Measurements from ENCODE around the gene PGAP6. TPM values are rescaled to one million over a fixed set of nuclear protein-coding genes. Genes with fewer than 3 reads are reported as not detected.

Gene PGAP6
- total and polyA plus RNA-seq, 2 donors (not counting 1 experiment from before 2014, with no cell fraction given): 46.2 to 82.7 TPM

GRCh38 chr16:354291-354881 lies 27.4 kb downstream of the PGAP6 start:
- DNase-seq (ENCODE audit: low read depth in 2 of 2): no peak
- Histone ChIP-seq H2AFZ (ENCODE audit: low read length) (no peak overlapping the region), H3K4me1 (ENCODE audit: control insufficient read depth, extremely low read depth, insufficient read depth, low read length) (peaks cover under 1% of the 10 kb centered on the region), H3K9ac (ENCODE audit: insufficient read depth, low read length) (no peak overlapping the region), H3K9me3 (ENCODE audit: control insufficient read depth, insufficient read depth, low read depth, low read length) (no peaks in the 10 kb centered on the region), H3K36me3 (ENCODE audit: control insufficient read depth, insufficient read depth, low read length) (peaks cover 2% of the 10 kb centered on the region), H3K27ac (ENCODE audit: insufficient read depth, low read length) (no peak overlapping the region), H3K79me2 (ENCODE audit: control insufficient read depth, insufficient read depth, low read length) (peaks cover 13% of the 10 kb centered on the region), H4K20me1 (ENCODE audit: control insufficient read depth, extremely low read depth, insufficient read depth, low read length) (no peaks in the 10 kb centered on the region), H3K4me2 (ENCODE audit: extremely low read depth, insufficient read depth, low read length) (no peak overlapping the region), H3K4me3 (replicated peaks in 1 of 4; ENCODE audit: control extremely low read depth in 1 of 4, insufficient read depth in 1 of 4, low read depth in 3 of 4, low read length in 4 of 4) (no peak overlapping the region), H3K27me3 (ENCODE audit: control insufficient read depth, insufficient read depth, low read length) (no peaks in the 10 kb centered on the region)
- TF ChIP-seq EZH2 (IDR thresholded peaks at IDR 0.05; ENCODE audit: low read length, missing control alignments): no peak
- no peak for TF ChIP-seq CTCF (conservative IDR thresholded peaks at IDR 0.05 in 1 of 2, IDR thresholded peaks at IDR 0.05 in 1 of 2; ENCODE audit: low read depth in 1 of 2, low read length in 2 of 2)

DNA sequence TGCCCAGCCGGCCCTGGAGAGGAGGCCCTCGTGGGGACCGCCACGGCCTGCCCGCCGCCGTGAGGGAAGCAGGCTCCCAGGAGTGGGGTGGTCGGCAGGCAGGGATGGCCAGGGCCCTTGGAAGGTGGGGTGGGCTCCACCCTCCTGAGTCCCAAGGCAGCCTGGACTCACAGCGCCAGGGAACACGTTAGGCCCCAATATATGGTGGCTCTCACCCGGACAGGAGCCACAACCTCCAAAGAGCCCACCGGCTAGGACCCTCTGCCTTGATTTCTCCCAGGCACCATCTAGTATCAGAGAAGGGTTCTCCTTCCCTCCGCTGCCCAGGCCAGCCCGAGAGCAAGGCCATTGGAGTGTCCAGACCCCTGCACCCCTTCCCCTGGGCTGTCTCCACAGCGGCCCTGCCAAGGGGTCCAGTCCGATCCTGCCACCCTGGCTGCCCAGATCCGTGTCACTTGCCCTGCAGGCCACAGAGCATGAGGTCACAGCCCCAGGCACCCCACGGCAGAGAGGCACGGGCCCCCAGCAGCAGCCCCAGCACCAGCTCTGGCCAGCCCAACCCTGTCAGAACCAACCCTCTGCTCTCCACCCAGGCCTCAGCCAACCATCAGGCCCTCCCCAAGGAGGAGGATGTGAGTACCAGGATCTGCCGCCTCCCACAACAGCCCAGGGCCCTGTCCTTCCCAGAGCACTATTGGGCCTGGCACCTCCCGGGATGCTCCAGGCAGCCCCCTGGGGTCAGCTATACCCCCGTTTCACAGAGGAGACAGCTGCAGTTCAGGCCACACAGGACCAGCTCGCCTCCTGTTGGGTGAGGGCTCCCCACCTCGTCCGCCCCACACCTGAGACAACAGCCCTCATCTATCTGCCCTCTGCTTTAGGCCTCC lies 28.1 kb downstream of the PGAP6 start:
- Histone ChIP-seq H3K9me3 (ENCODE audit: control insufficient read depth, insufficient read depth, low read depth, low read length) (no peaks in the 10 kb centered on the region), H3K27ac (ENCODE audit: insufficient read depth, low read length) (no peak overlapping the region), H3K4me1 (ENCODE audit: control insufficient read depth, extremely low read depth, insufficient read depth, low read length) (peaks cover 4% of the 10 kb centered on the region), H2AFZ (ENCODE audit: low read length) (peak overlapping the region; percentile 33), H3K9ac (ENCODE audit: insufficient read depth, low read length) (peak overlapping the region; percentile 16), H3K79me2 (ENCODE audit: control insufficient read depth, insufficient read depth, low read length) (peaks cover 16% of the 10 kb centered on the region), H4K20me1 (ENCODE audit: control insufficient read depth, extremely low read depth, insufficient read depth, low read length) (no peaks in the 10 kb centered on the region), H3K36me3 (ENCODE audit: control insufficient read depth, insufficient read depth, low read length) (peaks cover 2% of the 10 kb centered on the region), H3K4me2 (ENCODE audit: extremely low read depth, insufficient read depth, low read length) (peak overlapping the region; percentile 68), H3K4me3 (replicated peaks in 1 of 4; ENCODE audit: control extremely low read depth in 1 of 4, insufficient read depth in 1 of 4, low read depth in 3 of 4, low read length in 4 of 4) (peak overlapping the region in 2 of 4 experiments; percentile 17 to 42), H3K27me3 (ENCODE audit: control insufficient read depth, insufficient read depth, low read length) (no peaks in the 10 kb centered on the region)
- DNase-seq (ENCODE audit: low read depth in 2 of 2): no peak
- TF ChIP-seq CTCF (conservative IDR thresholded peaks at IDR 0.05 in 1 of 2, IDR thresholded peaks at IDR 0.05 in 1 of 2; ENCODE audit: low read depth in 1 of 2, low read length in 2 of 2) (no peak), EZH2 (IDR thresholded peaks at IDR 0.05; ENCODE audit: low read length, missing control alignments) (no peak)

Measured in fibroblast of lung (primary cell).